Suprapubic skin (tissue), 4 donors: ENCODE measurements around the gene CDK5RAP3. TPM values are rescaled to one million over a fixed set of nuclear protein-coding genes. Genes with fewer than 3 reads are reported as not detected.

Source experiments
- DNase-seq, 2 donors: peaks; one replicate each; pipeline ENCODE4 v3.0.0-alpha.2; 2019; ENCODE audit warnings: low spot score in 2 of 2
- H3K27ac ChIP-seq: fragments of 200-600 bp; sonication (generic); one replicate; pipeline ENCODE4 v1.5.1; 2019
- H3K27me3 ChIP-seq: fragments of 200-600 bp; sonication (generic); one replicate; pipeline ENCODE4 v1.5.1; 2019
- H3K36me3 ChIP-seq: fragments of 200-600 bp; sonication (generic); one replicate; pipeline ENCODE4 v1.5.1; 2019
- H3K4me1 ChIP-seq: fragments of 200-600 bp; sonication (generic); one replicate; pipeline ENCODE4 v1.5.1; 2019
- H3K4me3 ChIP-seq: fragments of 200-600 bp; sonication (generic); one replicate; pipeline ENCODE4 v1.5.1; 2019; ENCODE audit warnings: mild to moderate bottlenecking
- H3K9me3 ChIP-seq: fragments of 200-600 bp; sonication (generic); one replicate; pipeline ENCODE4 v1.5.1; 2019
- EP300 ChIP-seq: sonication (generic); formaldehyde crosslinking; IDR thresholded peaks from one replicate; pipeline ENCODE4 v1.6.1; 2017; ENCODE audit warnings: antibody characterized with exemption
- POLR2A ChIP-seq, 2 donors: fragments of 450-650 bp; IDR thresholded peaks; one replicate each; pipeline ENCODE4 v1.6.1; 2017; ENCODE audit warnings: antibody characterized with exemption in 2 of 2, mild to moderate bottlenecking in 2 of 2, moderate library complexity in 2 of 2
- POLR2AphosphoS5 ChIP-seq, 3 donors: sonication (generic); formaldehyde crosslinking; IDR thresholded peaks; one replicate each; pipeline ENCODE4 v1.6.1; 2017; ENCODE audit warnings: antibody characterized with exemption in 3 of 3
- WGBS: methylation state at CpG from one replicate; pipeline ENCODE4 v1.1.5; 2018; 5-methylcytosine and 5-hydroxymethylcytosine counted together
- total RNA-seq, 4 donors: library from RNA; depleted of rRNA; stranded (reverse); fragments of >200 nt; gene quantifications; one replicate each; pipeline ENCODE4 v1.1.0, GENCODE V29; 2016
- TF ChIP-seq, protein P1 (sequence below), 2 donors: fragments of 200-600 bp in 1 of 2; fragments of 450-650 bp in 1 of 2; sonication (generic) in 1 of 2; IDR thresholded peaks; one replicate each; pipeline ENCODE4 v1.5.1; 2016 to 2019; ENCODE audit warnings: antibody characterized with exemption in 2 of 2, mild to moderate bottlenecking in 1 of 2, moderate library complexity in 1 of 2

CDK5RAP3 gene
- total RNA-seq, 4 donors from 2014 or later: 100 to 296 (median 142) TPM

DNA sequence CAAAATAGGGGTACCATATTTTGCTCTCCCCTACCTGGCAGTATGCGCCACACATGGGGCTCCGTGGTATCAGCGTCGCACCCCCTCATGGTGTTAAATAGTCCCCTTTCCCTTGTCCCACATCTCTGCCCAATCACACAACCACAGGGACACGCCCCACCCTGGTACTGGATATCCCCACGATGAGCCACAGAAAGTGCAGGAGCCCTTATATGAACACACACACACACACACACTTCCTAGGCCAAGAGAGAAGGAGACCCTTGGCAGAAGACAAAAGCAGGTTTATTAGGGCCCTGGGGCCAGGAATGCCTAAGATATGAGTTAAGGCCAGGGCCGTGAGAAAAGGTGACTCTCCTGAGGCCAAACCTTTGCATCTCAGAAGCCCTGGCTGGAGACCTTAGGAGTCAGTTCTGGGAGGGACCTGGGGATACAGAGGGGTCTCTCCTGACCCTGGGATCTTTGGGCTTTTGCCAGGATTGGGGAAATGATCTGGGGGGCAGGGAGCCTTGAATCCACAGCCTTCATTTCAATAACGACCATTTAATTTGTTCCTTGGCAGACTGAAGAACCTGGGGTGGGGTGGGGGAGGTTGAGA, 55.1 kb downstream of the CDK5RAP3 start:
- 9% methylated on average over 8 of the region's 8 CpGs for WGBS
- peaks cover 63% of the 10 kb centered on the region for H3K4me1 ChIP-seq
- TF ChIP-seq, protein P1, sequence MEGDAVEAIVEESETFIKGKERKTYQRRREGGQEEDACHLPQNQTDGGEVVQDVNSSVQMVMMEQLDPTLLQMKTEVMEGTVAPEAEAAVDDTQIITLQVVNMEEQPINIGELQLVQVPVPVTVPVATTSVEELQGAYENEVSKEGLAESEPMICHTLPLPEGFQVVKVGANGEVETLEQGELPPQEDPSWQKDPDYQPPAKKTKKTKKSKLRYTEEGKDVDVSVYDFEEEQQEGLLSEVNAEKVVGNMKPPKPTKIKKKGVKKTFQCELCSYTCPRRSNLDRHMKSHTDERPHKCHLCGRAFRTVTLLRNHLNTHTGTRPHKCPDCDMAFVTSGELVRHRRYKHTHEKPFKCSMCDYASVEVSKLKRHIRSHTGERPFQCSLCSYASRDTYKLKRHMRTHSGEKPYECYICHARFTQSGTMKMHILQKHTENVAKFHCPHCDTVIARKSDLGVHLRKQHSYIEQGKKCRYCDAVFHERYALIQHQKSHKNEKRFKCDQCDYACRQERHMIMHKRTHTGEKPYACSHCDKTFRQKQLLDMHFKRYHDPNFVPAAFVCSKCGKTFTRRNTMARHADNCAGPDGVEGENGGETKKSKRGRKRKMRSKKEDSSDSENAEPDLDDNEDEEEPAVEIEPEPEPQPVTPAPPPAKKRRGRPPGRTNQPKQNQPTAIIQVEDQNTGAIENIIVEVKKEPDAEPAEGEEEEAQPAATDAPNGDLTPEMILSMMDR (IDR thresholded peaks at IDR 0.05): no peak
- TF ChIP-seq POLR2AphosphoS5 (IDR thresholded peaks at IDR 0.05) (no peak), EP300 (no peak), POLR2A (IDR thresholded peaks at IDR 0.05) (no peak)
- no peaks in the 10 kb centered on the region for H3K9me3 ChIP-seq
- no peak for DNase-seq
- H3K36me3 ChIP-seq: no peaks in the 10 kb centered on the region
- peak overlapping the region; percentile 80 for H3K27ac ChIP-seq
- no peaks in the 10 kb centered on the region for H3K27me3 ChIP-seq
- H3K4me3 ChIP-seq: peak overlapping the region; percentile 51

DNA sequence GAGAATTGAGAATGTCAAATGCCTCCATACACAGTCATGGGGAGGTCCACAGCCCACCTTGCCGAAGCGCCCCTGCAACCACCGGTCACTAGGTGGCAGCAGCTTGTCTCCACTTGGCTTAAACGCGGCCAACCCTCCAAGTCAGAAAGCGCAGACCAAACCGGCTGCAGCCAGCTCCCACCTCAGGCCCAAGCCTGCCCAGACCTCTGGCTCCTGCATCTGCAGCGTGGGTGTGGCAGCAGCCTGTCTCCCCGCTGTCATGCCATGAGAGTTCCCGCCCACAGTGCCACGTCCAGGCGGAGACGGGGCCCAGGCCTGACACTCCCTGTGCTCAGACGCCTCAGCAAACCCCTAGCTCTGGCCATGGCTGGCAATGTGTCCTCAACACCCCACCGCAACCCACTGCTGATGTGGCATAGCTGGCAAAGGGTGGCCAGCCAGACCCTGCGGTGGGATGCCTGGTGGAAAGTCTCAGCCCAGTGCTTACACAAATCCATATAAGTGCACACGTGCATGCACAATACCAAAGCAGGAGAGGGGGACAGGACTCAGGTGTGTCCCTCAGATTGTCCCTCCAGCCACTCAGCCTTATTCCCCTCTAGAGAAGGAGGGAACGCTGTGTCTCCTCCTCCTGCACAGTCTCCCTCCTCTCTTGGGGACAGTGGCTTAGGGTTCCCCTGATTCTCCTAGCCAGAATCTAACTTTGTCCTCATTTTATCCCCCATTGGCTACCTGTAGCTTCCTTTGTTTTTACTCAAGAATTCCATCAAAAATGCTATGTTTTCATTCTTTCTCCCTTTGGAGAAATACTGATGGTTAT, 55.8 kb downstream of the CDK5RAP3 start:
- no peaks in the 10 kb centered on the region for H3K36me3 ChIP-seq
- H3K27ac ChIP-seq: peak overlapping the region; percentile 80
- H3K9me3 ChIP-seq: no peaks in the 10 kb centered on the region
- peaks cover 64% of the 10 kb centered on the region for H3K4me1 ChIP-seq
- peak overlapping the region; percentile 51 for H3K4me3 ChIP-seq
- peak; percentile 88 to 94 for DNase-seq
- H3K27me3 ChIP-seq: no peaks in the 10 kb centered on the region
- TF ChIP-seq, protein P1 (IDR thresholded peaks at IDR 0.05): peak; percentile 82 to 86
- TF ChIP-seq POLR2AphosphoS5 (IDR thresholded peaks at IDR 0.05) (peak in 1 of 3 donors; percentile 64), EP300 (no peak)
- 12% methylated on average over 4 of the region's 18 CpGs for WGBS

GRCh38 chr17:48027322-48027981, 56.5 kb downstream of the CDK5RAP3 start:
- Histone ChIP-seq H3K4me1 (peaks cover 59% of the 10 kb centered on the region), H3K36me3 (no peaks in the 10 kb centered on the region), H3K4me3 (no peak overlapping the region), H3K9me3 (no peaks in the 10 kb centered on the region), H3K27me3 (no peaks in the 10 kb centered on the region), H3K27ac (peak overlapping the region; percentile 3)
- no peak for DNase-seq
- TF ChIP-seq POLR2AphosphoS5 (IDR thresholded peaks at IDR 0.05) (no peak), EP300 (no peak), POLR2A (IDR thresholded peaks at IDR 0.05) (no peak)
- TF ChIP-seq, protein P1 (IDR thresholded peaks at IDR 0.05): no peak
- 80% methylated on average over 12 of the region's 12 CpGs for WGBS

- TF ChIP-seq POLR2AphosphoS5 (IDR thresholded peaks at IDR 0.05) (no peak), POLR2A (IDR thresholded peaks at IDR 0.05) (no peak), EP300 (no peak)
- TF ChIP-seq, protein P1 (IDR thresholded peaks at IDR 0.05): no peak
- no peak overlapping the region for H3K4me3 ChIP-seq
- no peak overlapping the region for H3K27ac ChIP-seq
- 100% methylated on average over 1 of the region's 1 CpG for WGBS
- peaks cover 3% of the 10 kb centered on the region for H3K36me3 ChIP-seq
- peaks cover 46% of the 10 kb centered on the region for H3K4me1 ChIP-seq
- no peaks in the 10 kb centered on the region for H3K27me3 ChIP-seq
- H3K9me3 ChIP-seq: no peaks in the 10 kb centered on the region
- no peak for DNase-seq
Measured at GRCh38 chr17:48028736-48029135, 57.8 kb downstream of the CDK5RAP3 start.

DNA sequence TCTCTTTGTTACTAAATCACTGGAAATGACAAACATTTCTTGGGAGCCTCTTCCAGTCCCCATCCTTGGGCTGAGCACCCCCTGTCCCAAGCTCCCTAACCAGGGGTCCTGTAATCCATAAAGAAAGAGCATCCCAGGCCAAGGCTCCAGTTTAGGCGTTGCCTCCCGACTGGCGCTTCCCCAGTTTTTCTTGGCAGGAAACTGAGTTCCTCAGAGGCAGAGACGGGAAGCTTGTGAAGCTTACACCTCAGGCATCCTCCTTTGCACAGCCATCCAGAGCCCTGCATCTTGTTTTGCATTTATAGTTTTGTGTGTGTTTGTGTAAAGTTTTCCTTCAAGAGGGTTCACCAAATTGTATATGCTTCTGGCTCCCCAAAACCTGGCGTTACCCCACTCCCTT, 59.6 kb downstream of the CDK5RAP3 start:
- peaks cover 3% of the 10 kb centered on the region for H3K36me3 ChIP-seq
- H3K27ac ChIP-seq: peak overlapping the region; percentile 15
- no peak for DNase-seq
- H3K27me3 ChIP-seq: no peaks in the 10 kb centered on the region
- peaks cover 31% of the 10 kb centered on the region for H3K4me1 ChIP-seq
- 34% methylated on average over 5 of the region's 5 CpGs for WGBS
- no peak for TF ChIP-seq EP300
- H3K9me3 ChIP-seq: no peaks in the 10 kb centered on the region
- no peak overlapping the region for H3K4me3 ChIP-seq

Other genes starting within 250 kb of the CDK5RAP3 start
- under 1 TPM in 1 of 4 donors, not detected in 3; 0.80 TPM for gene TBX21, start 237.9 kb upstream of the CDK5RAP3 start, total RNA-seq
- gene OSBPL7, start 149.3 kb upstream of the CDK5RAP3 start, total RNA-seq: 1 to 10 TPM; 1.3 to 2.0 (median 1.6) TPM
- 10 to 100 TPM; 27.7 to 33.8 (median 31.2) TPM for gene MRPL10, start 139.6 kb upstream of the CDK5RAP3 start, total RNA-seq
- not detected for gene LRRC46, start 139.4 kb upstream of the CDK5RAP3 start, total RNA-seq
- 10 to 100 TPM; 22.3 to 46.4 (median 34.7) TPM for gene SCRN2, start 129.8 kb upstream of the CDK5RAP3 start, total RNA-seq
- 10 to 100 TPM in 3 of 4 donors, 1 to 10 TPM in 1; 6.6 to 29.3 (median 19.9) TPM for gene SP6, start 120.0 kb upstream of the CDK5RAP3 start, total RNA-seq
- 10 to 100 TPM in 2 of 4 donors, 1 to 10 TPM in 2; 6.9 to 12.7 (median 9.8) TPM for gene SP2, start 74.9 kb upstream of the CDK5RAP3 start, total RNA-seq
- 10 to 100 TPM; 14.6 to 33.6 (median 24.7) TPM for gene PNPO, start 29.5 kb upstream of the CDK5RAP3 start, total RNA-seq
- gene PRR15L, start 13.2 kb upstream of the CDK5RAP3 start, total RNA-seq: 10 to 100 TPM; 11.4 to 27.1 (median 21.8) TPM
- gene COPZ2, start 66.7 kb downstream of the CDK5RAP3 start, total RNA-seq: 10 to 100 TPM in 3 of 4 donors, 1 to 10 TPM in 1; 9.7 to 17.2 (median 12.5) TPM
- 100 to 1,000 TPM in 2 of 4 donors, 10 to 100 TPM in 2; 89.9 to 250 (median 138) TPM for gene NFE2L1, start 77.2 kb downstream of the CDK5RAP3 start, total RNA-seq
- 10 to 100 TPM; 18.4 to 27.5 (median 22.3) TPM for gene CBX1, start 130.4 kb downstream of the CDK5RAP3 start, total RNA-seq
- 10 to 100 TPM in 3 of 4 donors, 1 to 10 TPM in 1; 8.4 to 16.4 (median 13.1) TPM for gene SNX11, start 136.7 kb downstream of the CDK5RAP3 start, total RNA-seq